Choroid plexus epithelial cell (primary cell): Measurements from ENCODE around the gene PRDM2.
"Not testable (repeated sequence)": the region's sequence is repeated elsewhere in the genome, so short reads cannot be mapped to it uniquely, and the experiment has no call there.

Source experiments
- DNase-seq: peaks from one replicate; pipeline ENCODE4 v3.0.0-alpha.2; 2010; ENCODE audit warnings: low read depth
- H3K4me3 ChIP-seq: 2 replicates; pipeline ENCODE4 v1.5.1; 2011; ENCODE audit warnings: low read depth, mild to moderate bottlenecking, control low read depth, low read length, moderate library complexity
- TF ChIP-seq, protein P1 (sequence below): conservative IDR thresholded peaks from 2 replicates; pipeline ENCODE4 v1.5.1; 2011; ENCODE audit warnings: low read depth, mild to moderate bottlenecking, control low read depth, inconsistent platforms, low read length, moderate library complexity

PRDM2 gene

GRCh38 chr1:13664451-13664850 is 35.5 kb upstream of the PRDM2 start:
- TF ChIP-seq, protein P1, sequence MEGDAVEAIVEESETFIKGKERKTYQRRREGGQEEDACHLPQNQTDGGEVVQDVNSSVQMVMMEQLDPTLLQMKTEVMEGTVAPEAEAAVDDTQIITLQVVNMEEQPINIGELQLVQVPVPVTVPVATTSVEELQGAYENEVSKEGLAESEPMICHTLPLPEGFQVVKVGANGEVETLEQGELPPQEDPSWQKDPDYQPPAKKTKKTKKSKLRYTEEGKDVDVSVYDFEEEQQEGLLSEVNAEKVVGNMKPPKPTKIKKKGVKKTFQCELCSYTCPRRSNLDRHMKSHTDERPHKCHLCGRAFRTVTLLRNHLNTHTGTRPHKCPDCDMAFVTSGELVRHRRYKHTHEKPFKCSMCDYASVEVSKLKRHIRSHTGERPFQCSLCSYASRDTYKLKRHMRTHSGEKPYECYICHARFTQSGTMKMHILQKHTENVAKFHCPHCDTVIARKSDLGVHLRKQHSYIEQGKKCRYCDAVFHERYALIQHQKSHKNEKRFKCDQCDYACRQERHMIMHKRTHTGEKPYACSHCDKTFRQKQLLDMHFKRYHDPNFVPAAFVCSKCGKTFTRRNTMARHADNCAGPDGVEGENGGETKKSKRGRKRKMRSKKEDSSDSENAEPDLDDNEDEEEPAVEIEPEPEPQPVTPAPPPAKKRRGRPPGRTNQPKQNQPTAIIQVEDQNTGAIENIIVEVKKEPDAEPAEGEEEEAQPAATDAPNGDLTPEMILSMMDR, result no peak
- DNase-seq, result no peak
- H3K4me3 ChIP-seq, result no peak overlapping the region

DNA sequence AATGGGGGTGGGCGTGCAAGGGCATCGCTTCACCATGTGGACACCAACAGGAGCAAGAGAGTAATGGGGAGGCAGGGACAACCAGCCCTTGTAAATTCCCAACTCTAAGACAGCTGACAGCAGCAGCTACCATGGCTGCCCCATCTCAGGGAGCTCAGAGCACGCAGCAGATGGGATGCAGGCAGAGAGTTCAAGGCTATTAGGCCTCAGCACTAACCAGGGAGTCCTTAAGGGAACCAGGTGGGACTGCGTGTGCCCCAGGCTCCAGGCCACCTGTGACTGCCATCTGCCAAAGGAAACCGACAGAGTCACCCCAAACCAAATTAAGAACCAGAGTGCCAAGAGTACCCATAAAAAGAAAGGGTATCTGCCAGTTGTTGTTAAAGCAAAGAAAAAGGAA is 33.7 kb upstream of the PRDM2 start:
- TF ChIP-seq, protein P1, result no peak
- no peak for DNase-seq
- no peak overlapping the region for H3K4me3 ChIP-seq

- TF ChIP-seq, protein P1, result no peak
- no peak for DNase-seq
- H3K4me3 ChIP-seq, result no peak overlapping the region
These were observed 32.3 kb upstream of the PRDM2 start for GRCh38 chr1:13667691-13668090.

DNA sequence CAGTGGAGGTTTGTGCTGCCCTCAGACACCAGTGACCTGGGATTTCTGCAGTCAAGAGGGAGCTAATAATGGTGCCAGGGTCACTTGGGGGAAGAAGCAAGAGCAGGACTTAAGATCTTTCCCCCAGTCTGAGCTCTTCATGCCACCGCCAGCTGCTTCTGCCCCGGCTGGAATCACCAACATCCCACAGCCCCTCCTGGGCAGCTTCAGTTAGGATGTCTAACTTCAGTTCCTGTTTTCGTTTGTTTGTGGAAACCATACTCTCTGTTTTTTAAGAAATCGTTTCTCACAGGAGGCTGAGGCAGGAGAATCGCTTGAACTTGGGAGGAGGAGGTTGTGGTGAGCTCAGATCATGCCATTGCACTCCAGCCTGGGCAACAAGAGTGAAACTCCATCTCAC is 25.6 kb upstream of the PRDM2 start:
- H3K4me3 ChIP-seq, result no peak overlapping the region
- TF ChIP-seq, protein P1, result no peak
- DNase-seq, result no peak

DNA sequence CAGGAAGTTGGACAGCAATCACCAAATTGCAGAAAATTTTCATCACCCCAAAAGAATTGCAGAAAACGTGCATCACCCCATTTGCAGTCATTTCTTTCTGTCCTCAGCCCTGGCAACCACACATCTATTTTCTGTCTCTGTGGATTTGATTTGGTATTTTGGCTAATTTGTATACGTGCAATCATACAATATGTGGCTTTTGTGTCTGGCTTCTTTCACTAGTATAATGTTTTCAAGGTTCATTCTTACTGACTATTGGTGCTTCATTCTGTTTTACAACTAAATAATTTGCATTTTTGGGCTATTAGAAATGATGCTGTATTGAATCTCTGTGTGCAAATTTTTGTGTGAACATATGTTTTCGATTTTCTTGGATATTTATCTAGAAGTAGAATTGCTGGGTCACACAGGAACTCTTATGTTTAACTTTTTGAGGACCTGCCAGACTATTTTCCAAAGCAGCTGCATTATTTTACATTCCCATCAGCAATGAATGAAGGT is 24.8 kb upstream of the PRDM2 start:
- DNase-seq, result no peak
- H3K4me3 ChIP-seq, result no peak overlapping the region
- TF ChIP-seq, protein P1, result no peak

DNA sequence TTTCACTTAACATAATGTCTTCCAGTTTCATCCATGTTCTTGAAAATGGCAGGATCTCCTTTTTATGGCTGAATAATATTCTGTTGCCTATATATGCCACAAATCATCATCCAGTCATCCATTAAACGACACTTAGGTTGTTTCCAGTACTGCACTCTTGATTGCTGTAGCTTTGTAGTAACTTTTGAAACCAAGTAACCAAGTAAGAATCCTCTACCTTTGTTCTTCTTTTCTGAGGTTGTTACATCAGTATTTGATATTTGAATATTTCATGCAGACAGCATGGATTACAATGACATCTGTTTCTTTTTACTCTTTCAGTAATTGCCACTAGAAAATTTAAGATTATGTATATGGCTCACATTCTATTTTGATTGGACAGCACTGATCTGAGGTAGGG is 22.1 kb upstream of the PRDM2 start:
- DNase-seq, result no peak
- TF ChIP-seq, protein P1, result no peak

GRCh38 chr1:13679651-13680050 is 20.3 kb upstream of the PRDM2 start:
- no peak for DNase-seq
- H3K4me3 ChIP-seq, result no peak overlapping the region
- TF ChIP-seq, protein P1, result no peak

More for the DNA sequence above, 22.1 kb upstream of the PRDM2 start:
- no peak overlapping the region for H3K4me3 ChIP-seq

DNA sequence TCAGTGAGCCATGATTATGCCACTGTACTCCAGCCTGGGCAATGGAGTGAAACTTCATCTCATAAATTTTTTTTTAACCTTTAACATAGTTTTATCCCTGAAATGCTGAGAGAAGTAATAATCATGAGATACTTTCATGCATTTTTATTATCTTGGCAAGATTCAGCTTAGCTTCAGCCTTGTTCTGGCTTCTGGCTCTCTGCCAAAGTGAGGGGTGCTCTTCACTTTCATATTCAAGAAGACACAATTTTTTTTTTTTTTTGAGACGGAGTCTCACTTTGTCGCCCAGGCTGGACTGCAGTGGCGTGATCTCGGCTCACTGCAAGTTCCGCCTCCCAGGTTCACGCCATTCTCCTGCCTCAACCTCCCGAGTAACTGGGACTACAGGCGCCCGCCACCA is 19.4 kb upstream of the PRDM2 start:
- peak; percentile 30 for DNase-seq
- H3K4me3 ChIP-seq, result not testable (repeated sequence)
